HG03571 (cell line): ENCODE data around the gene APPBP2.
"Not testable (repeated sequence)": the region's sequence is repeated elsewhere in the genome, so short reads cannot be mapped to it uniquely, and the experiment has no call there.

ENCODE experiments used
- ATAC-seq: cut with Tn5 transposase; IDR thresholded peaks from one replicate; pipeline ENCODE4 v1.9.1; 2021; ENCODE audit not compliant: unreplicated experiment

Gene APPBP2, protein sequence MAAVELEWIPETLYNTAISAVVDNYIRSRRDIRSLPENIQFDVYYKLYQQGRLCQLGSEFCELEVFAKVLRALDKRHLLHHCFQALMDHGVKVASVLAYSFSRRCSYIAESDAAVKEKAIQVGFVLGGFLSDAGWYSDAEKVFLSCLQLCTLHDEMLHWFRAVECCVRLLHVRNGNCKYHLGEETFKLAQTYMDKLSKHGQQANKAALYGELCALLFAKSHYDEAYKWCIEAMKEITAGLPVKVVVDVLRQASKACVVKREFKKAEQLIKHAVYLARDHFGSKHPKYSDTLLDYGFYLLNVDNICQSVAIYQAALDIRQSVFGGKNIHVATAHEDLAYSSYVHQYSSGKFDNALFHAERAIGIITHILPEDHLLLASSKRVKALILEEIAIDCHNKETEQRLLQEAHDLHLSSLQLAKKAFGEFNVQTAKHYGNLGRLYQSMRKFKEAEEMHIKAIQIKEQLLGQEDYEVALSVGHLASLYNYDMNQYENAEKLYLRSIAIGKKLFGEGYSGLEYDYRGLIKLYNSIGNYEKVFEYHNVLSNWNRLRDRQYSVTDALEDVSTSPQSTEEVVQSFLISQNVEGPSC

DNA sequence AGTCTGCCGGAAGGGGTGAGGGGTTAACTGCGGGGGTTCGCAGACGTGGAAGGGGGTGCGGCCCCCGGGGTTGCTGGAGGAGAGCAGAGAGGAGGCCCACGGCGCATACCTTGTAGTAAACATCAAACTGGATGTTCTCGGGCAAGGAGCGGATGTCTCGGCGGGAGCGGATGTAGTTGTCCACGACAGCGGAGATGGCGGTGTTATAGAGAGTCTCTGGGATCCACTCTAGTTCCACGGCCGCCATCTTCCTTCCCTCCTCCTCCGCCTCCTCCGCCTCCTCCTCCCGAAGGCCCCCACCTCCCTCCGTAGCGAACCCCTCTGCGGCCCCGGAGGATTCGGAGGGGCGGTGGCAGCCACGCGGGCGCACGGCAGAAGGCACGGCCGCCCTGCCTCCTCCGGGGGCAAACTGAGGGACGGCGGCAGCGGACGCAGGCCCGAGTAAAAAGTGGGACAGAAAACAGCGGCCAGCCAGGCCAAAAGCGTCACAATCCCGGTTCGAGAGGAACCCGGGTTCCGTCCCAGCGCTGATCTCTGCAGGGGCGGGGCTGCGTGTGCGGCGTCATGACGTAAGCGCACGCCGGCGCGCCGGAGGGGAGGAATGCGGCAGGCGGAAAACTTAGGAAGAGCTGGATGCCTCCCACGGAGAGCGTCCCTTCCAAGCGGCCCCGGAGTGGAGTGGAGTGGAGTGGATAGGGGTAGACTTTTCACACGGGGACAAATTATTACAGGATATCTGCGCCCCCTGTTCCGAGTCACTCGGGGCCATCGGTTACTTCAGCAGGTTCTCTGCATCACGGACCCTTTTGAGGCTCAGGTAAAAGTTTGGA, at the start of gene APPBP2:
Gene APPBP2 (minus strand): TSS at position 558 of the 830 bp plus-strand sequence. CDS start 311 bp downstream, at position 247.
- ATAC-seq = peak; percentile 80

DNA sequence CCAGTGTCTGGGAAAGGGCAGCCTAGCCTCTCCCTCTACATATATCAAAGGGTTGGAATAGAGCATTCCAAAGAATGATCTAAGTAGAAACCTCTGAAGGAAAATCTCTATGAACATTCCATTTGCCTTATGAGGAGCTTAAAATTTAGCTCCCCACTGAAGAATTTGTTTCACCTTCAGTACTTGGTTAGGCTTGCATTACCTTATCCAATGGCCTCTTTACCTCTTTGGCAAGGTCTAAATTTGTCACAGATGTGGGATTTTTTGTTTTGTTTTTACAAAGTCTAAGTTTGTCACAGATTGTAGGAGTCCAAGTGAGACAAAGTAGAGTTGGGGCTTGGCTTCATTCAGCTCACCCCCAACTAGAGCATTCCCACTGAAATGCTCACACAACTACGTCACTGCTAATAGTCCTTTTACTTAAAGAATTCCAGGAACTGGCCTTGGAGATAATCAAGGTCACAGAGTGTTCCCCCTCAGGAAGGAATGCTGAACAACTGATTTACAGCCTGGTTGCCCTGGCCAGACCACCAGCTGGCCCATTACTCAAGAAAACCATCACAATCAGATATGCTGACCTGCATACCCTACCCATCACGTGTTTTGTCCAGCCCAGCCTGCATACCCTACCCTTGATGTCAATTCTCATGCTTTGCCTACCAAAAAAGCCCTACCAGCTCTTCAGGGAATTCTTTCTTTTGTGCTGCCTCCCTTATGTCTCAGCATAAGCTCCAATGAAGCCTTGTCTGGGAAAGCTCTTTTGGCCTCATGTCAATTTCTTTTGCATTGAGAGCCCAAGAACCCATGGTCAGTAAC, 47.4 kb upstream of the APPBP2 start:
- no peak for ATAC-seq

DNA sequence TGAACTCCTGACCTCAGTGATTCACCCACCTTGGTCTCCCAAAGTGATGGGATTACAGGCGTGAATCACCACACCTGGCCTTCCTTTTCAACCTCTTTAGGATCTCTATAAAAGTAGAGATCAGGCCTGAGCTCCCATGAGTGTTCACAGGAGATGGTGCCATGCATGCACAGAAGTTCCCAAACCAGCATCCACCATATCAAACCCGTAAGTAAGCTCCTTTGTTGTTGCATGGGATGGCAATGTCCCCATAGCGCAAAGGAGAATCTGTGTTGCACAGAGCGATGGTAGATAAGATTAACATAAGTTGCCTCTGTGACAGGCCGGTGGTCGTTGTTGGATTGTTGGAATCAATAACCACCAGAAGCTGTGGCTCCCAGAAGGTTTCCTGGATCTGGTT, 39.2 kb upstream of the APPBP2 start:
- no peak for ATAC-seq

DNA sequence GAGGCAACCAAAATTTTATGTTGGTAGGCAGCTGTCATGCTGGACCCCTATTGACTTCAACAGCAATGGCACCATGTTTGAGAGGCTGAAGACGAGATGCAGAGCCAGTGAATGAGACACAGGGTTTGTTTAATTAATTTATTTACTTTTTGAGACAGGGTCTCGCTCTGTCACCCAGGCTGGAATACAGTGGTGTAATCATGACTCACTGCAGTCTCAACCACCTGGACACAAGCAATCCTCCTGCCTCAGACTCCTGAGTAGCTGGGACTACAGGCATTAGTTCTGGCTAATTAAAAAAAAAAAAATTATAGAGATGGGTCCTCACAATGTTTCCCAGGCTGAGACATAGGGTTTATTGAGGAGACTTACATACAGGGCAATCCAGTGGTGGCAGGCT, 37.7 kb upstream of the APPBP2 start:
- no peak for ATAC-seq

DNA sequence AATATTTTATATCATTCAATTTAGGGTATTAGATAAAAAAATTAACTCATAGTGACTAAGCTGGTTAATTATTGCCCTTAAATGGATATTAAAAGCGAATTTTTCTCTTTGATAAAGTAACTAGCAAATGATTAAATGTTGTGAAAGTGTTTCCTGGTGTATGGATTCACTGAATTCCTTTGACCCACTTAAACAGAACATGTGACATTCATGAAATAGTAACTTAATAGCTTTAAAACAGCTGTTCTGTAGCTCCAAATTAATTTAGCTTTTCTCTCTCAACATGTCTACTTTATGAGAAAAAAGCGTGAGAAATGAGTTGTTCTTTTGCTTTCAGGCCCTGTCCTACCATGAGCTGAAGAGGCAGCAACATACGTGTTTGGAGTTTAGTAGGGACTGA, 36.4 kb upstream of the APPBP2 start:
- no peak for ATAC-seq

DNA sequence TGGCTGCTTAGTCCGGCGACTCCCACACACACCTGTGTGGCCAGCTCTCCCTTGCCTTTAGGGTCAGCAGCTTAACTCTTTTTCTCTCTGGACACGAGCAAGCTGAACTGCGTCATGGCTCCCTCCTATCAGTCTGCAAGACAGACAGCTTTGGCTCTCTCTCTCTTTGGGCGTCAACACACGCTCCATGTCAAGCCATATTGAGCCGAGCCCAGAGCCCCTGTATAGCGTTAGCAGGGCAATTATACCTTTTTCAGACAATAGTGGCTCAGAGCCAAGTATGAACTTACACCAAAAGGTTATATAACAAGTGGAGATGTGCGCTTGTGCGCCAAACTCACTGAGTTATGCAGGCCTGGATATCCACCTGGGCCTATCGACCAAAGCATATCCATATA, 34.8 kb upstream of the APPBP2 start:
- ATAC-seq = no peak

DNA sequence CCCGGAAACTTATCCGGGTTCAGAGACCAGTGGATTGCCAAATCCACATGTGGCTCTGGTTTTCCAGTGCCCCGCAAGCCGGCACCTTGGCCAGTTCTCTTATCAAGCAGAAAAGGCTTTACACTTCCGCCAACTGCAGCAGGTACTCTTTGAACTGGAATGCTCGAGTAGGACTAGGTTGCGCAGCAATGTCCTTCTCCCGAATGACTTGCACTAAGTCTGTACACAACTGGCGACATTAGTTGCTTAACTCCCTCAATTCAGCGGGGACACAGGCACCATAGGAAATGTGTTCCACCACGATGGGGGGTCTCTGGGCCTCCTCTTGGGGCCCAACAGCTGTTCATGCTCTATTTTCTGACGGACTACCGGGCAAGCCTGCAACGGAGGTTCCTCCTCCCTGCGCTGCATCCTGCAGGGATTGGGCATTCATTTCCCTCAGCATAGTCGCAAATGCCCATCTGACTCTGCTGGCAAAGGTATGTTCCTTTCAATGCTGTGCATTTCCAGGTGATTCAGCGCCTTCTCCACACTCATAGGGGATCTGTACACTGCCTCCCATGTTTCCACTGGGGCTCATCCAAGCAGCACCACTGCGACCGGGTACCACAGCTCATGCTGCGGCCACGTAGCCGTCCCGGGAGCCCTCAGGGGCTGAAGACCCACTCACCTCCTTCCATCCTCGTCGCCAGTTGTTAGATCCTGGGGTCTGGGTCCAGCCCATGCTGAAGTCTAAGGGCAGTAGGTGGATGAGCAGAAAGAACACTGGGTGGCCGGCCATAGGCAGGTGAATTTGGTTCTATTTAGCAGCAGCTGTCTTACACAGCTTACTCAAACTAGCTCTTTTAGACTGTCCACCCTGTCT, 34.2 kb upstream of the APPBP2 start:
- ATAC-seq = no peak

DNA sequence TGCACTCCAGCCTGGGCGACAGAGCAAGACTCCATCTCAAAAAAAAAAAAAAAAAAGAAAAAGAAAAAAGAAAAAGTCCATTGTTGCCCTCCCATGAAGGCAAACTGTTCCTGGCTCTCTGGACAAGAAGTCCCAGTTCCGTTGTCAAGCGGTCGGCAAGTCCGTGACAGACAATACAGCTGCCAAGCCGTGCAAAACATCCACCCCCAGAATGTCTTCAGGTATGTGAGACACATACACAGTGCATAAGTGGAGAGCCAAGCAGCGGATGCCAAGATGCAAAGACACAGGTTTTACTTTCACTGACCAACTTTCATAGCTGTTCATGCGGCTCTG, 33.6 kb upstream of the APPBP2 start:
- ATAC-seq = no peak

DNA sequence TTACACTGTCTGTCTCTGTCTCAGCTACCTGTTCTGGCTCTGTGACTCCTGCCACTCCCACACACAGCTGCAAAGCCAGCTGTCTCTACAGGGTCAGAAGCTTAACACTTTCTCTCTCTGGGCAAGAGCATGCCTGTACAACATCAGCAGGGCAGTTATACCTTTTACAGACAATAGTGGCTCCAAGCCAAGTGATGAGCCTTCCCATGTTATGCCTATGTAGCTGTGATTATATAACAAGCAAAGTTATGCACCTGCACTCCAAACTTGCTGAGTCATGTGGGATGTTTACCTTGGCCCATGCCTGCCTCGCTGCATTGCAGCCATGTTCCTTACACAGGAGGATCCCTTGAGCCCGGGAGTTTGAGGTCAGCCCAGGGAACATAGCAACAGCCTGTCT, 31.8 kb upstream of the APPBP2 start:
- ATAC-seq = no peak

DNA sequence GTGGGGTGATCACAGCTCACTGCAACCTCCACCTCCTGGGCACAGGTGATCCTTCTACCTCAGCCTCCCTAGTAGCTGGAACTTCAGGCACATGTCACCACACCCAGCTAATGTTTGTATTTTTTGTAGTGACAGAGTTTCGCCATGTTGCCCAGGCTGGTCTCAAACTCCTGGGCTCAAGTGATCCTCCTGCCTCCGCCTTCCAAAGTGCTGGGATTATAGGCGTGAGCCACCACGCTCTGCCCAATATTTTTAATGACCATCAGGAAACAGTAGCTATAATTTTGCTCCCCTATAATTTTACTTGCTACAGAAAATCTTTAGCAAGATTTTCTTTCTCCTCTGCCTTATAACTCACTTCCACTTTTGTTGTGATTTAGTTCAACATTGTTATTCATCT, 29.7 kb upstream of the APPBP2 start:
- no peak for ATAC-seq

DNA sequence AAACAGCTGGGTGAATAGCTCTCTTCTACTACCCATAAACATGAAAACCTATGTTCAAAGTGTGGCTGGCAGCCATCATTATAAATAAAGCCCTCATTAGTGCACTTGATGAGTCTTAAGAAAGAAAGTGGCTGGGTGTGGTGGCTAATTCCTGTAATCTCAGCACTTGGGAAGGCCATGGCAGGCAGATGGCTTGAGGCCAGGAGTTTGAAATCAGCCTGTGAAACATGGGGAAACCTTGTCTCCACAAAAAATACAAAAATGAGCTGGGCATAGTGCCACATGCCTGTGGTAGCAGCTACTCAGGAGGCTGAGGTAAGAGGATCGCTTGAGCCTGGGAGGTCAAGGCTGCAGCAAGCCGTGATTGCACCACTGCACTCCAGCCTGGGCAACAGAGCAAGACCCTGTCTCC, 28.3 kb upstream of the APPBP2 start:
- ATAC-seq = no peak

DNA sequence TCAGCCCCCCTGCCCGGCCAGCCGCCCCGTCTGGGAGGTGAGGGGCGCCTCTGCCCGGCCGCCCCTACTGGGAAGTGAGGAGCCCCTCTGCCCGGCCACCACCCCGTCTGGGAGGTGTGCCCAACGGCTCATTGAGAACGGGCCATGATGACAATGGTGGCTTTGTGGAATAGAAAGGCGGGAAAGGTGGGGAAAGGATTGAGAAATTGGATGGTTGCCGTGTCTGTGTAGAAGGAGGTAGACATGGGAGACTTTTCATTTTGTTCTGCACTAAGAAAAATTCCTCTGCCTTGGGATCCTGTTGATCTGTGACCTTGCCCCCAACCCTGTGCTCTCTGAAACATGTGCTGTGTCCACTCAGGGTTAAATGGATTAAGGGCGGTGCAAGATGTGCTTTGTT, 26.2 kb upstream of the APPBP2 start:
- ATAC-seq = not testable (repeated sequence)

DNA sequence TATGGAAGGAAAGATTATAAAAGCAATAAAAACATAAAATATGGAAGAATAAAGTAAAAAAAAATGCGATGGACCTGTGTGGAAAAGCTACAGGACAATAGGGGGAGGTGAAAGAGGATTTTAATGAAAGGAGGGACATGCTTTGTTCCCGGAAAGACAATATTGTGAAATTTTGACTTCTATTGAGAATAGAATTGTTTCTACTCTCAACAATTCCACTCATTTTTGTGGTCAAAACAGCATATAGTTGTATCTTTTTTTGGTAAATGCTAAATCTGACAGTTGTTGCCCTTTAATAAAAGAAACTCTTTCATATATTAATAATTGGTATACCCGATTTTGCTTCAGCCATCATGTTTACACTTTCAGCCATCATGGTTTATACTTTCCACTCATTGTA, 22.9 kb upstream of the APPBP2 start:
- ATAC-seq = no peak

DNA sequence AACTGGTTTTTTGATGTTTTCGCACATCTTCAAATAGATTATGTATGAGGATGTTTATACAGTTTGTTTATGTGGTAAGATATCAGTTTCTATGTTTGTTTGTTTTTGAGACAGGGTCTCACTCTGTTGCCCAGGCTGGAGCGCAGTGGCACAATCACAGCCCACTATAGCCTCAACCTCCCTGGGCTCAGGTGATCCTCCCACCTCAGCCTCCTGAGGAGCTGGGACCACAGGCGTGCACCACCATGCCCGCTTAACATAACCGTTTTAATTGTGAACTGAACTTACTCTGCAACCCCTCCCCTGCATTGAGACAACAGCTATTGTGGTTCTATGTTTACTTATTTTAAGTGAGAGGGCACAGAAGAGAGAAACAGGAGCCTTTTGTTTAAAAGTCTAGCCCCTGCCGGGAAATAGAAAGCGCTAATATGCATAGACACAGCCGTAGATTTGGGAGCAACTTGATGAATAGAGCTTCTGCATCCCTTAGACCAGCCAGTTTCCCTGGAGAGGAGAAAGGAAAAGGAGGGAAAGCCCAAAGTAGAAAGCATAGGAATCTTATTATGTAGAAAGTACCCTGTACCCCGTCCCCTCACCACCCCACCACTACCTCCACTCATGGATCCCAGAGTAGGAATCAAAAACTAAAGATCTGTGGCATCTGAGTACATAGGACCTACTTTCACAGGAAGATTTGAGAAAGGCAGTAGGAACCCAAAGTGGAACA, 19.6 kb upstream of the APPBP2 start:
- ATAC-seq = no peak

DNA sequence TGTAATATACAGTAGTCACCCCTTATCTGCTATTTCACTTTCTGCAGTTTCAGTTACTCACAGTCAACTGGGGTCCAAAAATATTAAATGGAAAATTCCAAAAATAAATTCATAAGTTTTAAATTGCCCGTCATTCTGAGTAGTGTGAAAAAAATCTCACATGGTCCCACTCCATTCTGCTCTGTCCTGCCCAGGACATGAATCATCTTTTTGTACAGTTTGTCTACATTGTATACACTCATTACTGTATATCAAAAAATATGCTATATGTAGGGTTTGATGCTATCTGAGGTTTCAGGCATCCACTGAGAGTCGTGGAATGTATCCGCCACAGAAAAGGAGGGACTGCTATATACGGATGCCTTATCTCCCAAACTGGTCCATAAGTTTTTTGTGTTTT, 16.0 kb upstream of the APPBP2 start:
- no peak for ATAC-seq

DNA sequence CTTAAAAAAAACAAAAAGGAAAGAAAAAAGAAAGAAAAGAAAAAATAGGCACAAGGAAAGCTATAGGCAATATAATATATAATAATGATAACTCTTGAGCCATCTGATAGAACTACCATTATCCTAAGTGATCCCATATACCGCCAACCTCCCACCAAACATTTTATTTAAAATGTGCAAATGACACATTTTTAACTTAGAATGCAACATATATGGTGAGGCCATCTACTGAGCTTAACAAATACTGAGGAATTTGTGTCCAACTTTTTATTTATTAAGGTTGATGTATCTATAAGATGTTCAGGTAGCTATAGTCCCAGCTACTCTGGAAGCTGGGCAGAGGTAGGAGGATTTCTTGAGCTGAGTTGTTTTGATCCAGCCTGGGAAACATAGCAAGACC, 14.4 kb upstream of the APPBP2 start:
- no peak for ATAC-seq

DNA sequence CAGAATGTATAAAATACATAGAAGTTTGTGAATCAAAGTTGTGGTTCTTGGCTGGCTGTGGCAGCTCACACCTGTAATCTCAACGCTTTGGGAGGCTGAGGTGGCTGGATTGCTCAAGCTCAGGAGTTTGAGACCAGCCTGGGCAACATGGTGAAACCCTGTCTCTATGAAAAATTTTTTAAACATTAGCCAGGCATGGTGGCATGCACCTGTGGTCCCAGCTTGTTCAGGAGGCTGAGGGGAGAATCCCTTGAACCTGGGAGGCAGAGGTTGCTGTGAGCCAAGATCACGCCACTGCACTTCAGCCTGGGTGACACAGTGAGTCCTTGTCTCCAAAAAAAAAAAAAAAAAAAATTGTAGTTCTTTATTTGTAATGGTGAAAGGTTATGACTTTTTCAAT, 13.8 kb upstream of the APPBP2 start:
- ATAC-seq = no peak

DNA sequence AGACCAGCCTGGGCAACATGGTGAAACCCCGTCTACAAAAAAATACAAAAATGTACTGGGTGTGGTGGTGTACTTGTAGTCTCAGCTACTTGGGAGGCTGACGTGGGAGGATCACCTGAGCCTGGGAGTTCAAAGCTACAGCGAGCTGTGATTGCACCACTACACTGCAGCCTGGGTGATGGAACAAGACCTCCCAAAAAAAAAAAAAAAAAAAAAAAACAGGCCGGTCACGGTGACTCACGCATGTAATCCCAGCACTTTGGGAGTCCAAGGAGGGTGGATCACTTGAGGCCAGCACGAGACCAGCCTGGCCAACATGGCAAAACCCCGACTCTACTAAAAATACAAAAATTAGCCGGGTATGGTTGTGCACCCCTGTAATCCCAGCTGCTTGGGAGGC, 12.7 kb upstream of the APPBP2 start:
- no peak for ATAC-seq

DNA sequence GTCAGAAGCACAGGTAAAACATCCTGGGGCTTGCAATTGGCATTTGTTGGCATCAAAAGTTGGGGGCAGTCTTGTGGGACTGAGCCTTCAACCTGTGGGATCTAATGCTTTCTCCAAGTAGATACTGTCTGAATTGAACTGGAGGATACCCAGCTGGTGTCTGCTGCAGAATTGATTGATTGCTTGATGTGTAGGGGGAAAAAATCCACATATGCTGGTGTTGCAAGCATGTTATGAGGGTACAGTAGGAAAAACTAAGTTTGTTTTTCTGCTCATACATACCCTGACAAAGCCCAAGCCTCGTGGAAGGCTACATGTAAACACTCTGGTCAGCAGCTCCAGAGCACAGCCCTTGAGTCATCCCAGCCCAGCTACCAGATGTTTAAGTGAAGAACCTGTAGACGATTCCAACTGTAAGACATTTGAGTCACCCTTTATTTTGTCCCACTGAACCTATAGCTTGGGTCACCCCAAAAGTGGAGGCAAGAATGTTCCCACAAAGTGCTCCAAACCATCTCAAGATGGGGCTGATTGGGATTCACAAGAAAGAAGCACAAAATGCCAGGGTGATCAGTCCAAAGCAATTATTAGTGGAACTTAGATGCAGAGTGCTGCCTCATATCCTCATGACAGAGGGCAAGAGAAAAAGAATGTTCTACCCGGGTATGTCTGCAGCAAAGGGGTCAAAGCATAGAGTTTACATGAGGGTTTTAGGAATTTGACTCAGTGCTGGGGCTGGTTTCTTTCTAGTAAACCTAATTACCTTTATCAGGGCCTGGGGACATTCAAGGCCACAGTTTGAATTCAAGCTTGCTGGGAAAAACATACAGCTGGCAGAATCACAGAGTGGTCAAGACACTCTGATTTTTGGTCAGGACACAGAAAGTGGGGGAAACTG, 9.6 kb upstream of the APPBP2 start:
- ATAC-seq = no peak
